Kidney (tissue), 14 donors: ENCODE measurements around the gene WDR53. TPM values are rescaled to one million over a fixed set of nuclear protein-coding genes. Genes with fewer than 3 reads are reported as not detected.
"Not testable (repeated sequence)": the region's sequence is repeated elsewhere in the genome, so short reads cannot be mapped to it uniquely, and the experiment has no call there.

Source experiments
- DNase-seq, 5 donors: peaks; one replicate each; pipeline ENCODE4 v3.0.0-alpha.2; 2013 to 2020
- FAIRE-seq: peaks from 2 replicates; lab custom pipeline; 2012; peaks lifted over from hg19 to GRCh38; lab: Jason Lieb, UNC
- H3K27ac ChIP-seq, 2 donors: one replicate each; pipeline ENCODE4 v1.7.0; 2013; ENCODE audit warnings: low read depth in 2 of 2, low read length in 2 of 2, inconsistent platforms in 1 of 2
- H3K27me3 ChIP-seq: one replicate; pipeline ENCODE4 v1.7.1; 2013; ENCODE audit warnings: low read length, inconsistent platforms; ENCODE audit not compliant: control insufficient read depth, insufficient read depth
- H3K36me3 ChIP-seq, 3 donors: one replicate each; pipeline versions ENCODE4 v1.7.0 to v1.7.1; 2013; ENCODE audit warnings: low read length in 3 of 3, control low read depth in 1 of 3, inconsistent platforms in 1 of 3; ENCODE audit not compliant: insufficient read depth in 3 of 3, control insufficient read depth in 2 of 3
- H3K4me1 ChIP-seq, 3 donors: one replicate each; pipeline versions ENCODE4 v1.7.0 to v1.7.1; 2013; ENCODE audit warnings: low read length in 3 of 3, inconsistent platforms in 1 of 3, low read depth in 1 of 3; ENCODE audit not compliant: control insufficient read depth in 2 of 3, insufficient read depth in 2 of 3
- H3K4me3 ChIP-seq, 3 donors: one replicate each; pipeline versions ENCODE4 v1.7.0 to v1.8.1; 2013; ENCODE audit warnings: low read length in 3 of 3, control low read depth in 1 of 3, inconsistent platforms in 1 of 3
- H3K9ac ChIP-seq, 3 donors: one replicate each; pipeline versions ENCODE4 v1.7.0 to v1.7.1; 2013; ENCODE audit warnings: low read length in 3 of 3, control low read depth in 1 of 3, inconsistent platforms in 1 of 3
- H3K9me3 ChIP-seq, 3 donors: one replicate each; pipeline versions ENCODE4 v1.7.0 to v1.7.1; 2013; ENCODE audit warnings: low read length in 3 of 3, control low read depth in 1 of 3, inconsistent platforms in 1 of 3; ENCODE audit not compliant: control insufficient read depth in 2 of 3, insufficient read depth in 1 of 3
- intact Hi-C: fragments of 100-400 bp; cut with DNase I; formaldehyde crosslinking; loops from one replicate; pipeline ENCODE4 v1.11.1; 2022
- polyA plus RNA-seq: library from polyadenylated mRNA; stranded (reverse); fragments of 350-450 nt; fragmentation: Illumina TruSeq; extraction: RNeasy Lipid Tissue Mini Kit (QIAGEN cat#74804); gene quantifications from one replicate; pipeline ENCODE4 v1.2.3, GENCODE V29; 2014; ENCODE audit warnings: low read depth, low replicate concordance; ENCODE audit not compliant: insufficient read depth
- total RNA-seq: library from RNA; stranded (reverse); fragmentation: NEBNext Ultra II Directional; extraction: Animal tissue kit (Norgen Biotek cat#: 25700); gene quantifications from one replicate; pipeline ENCODE4 v1.2.1, GENCODE V29; 2021
- TF ChIP-seq, protein P1 (sequence below): IDR thresholded peaks from 3 replicates; pipeline ENCODE4 v1.5.1; 2012; ENCODE audit warnings: mild to moderate bottlenecking, moderate library complexity, borderline replicate concordance; ENCODE audit not compliant: insufficient read depth; ENCODE audit errors: extremely low read depth
- donor health status: control.
- donor health status: control.
- donor health status: control.
- donor health status: control.
- donor health status: control.
- donor health status: DM: yes; HTN: yes; CAD: no.
- donor health status: Normal renal cell carcinoma (clear cell type).

The WDR53 gene
- total and polyA plus RNA-seq, 2 donors from 2014 or later = 9.0 to 12.3 TPM

GRCh38 chr3:196553551-196553950, 14.8 kb downstream of the WDR53 start:
- TF ChIP-seq, protein P1, sequence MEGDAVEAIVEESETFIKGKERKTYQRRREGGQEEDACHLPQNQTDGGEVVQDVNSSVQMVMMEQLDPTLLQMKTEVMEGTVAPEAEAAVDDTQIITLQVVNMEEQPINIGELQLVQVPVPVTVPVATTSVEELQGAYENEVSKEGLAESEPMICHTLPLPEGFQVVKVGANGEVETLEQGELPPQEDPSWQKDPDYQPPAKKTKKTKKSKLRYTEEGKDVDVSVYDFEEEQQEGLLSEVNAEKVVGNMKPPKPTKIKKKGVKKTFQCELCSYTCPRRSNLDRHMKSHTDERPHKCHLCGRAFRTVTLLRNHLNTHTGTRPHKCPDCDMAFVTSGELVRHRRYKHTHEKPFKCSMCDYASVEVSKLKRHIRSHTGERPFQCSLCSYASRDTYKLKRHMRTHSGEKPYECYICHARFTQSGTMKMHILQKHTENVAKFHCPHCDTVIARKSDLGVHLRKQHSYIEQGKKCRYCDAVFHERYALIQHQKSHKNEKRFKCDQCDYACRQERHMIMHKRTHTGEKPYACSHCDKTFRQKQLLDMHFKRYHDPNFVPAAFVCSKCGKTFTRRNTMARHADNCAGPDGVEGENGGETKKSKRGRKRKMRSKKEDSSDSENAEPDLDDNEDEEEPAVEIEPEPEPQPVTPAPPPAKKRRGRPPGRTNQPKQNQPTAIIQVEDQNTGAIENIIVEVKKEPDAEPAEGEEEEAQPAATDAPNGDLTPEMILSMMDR = no peak
- no peaks in the 10 kb centered on the region for H3K36me3 ChIP-seq
- H3K4me1 ChIP-seq = no peaks in the 10 kb centered on the region
- intact Hi-C loops = no loop called here
- H3K27ac ChIP-seq = no peak overlapping the region
- no peak for FAIRE-seq
- H3K27me3 ChIP-seq = no peaks in the 10 kb centered on the region
- H3K9me3 ChIP-seq = no peaks in the 10 kb centered on the region
- no peak overlapping the region for H3K4me3 ChIP-seq
- DNase-seq = no peak
- H3K9ac ChIP-seq = no peak overlapping the region

DNA sequence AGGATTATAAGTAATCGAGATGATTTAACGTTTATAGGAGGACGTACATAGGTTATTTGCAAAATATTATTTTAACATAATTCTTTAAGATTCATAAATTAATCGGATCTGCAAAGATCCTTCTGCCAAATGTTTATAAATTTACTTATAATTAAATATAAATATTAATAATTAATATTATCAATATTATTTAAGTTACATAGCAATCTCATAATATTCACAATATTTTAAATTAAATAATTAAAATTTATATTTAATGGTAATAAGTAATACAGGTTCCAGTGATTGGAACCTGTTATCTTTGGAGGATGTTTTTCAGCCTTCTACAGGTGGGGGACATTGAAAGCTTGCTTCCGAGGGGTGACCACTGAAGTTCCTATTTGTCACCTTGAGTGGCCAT, 16.1 kb downstream of the WDR53 start:
- intact Hi-C loops = no loop called here
- H3K9me3 ChIP-seq = no peaks in the 10 kb centered on the region
- DNase-seq = no peak
- no peaks in the 10 kb centered on the region for H3K27me3 ChIP-seq
- no peak overlapping the region for H3K9ac ChIP-seq
- H3K27ac ChIP-seq = no peak overlapping the region
- FAIRE-seq = peak; percentile 77
- no peaks in the 10 kb centered on the region for H3K36me3 ChIP-seq
- no peaks in the 10 kb centered on the region for H3K4me1 ChIP-seq
- TF ChIP-seq, protein P1 = no peak
- no peak overlapping the region for H3K4me3 ChIP-seq

DNA sequence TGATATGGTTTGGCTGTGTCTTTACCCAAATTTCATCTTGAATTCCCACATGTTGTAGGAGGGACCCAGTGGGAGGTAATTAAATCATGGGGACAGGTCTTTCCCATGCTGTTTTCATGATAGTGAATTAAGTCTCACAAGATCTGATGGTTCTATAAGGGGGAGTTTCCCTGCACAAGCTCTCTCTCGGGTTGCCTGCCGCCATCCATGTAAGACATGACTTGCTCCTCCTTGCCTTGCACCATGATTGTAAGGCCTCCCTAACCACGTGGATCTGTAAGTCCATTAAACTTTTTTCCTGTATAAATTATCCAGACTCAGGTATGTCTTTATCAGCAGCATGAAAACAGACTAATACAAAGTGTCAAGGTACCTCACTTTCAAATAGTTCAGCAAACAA, 18.2 kb downstream of the WDR53 start:
- DNase-seq, H3K4me3 ChIP-seq, H3K9ac ChIP-seq, intact Hi-C loops, H3K36me3 ChIP-seq, FAIRE-seq, H3K27ac ChIP-seq, H3K4me1 ChIP-seq, H3K27me3 ChIP-seq, H3K9me3 ChIP-seq: not testable (repeated sequence)

DNA sequence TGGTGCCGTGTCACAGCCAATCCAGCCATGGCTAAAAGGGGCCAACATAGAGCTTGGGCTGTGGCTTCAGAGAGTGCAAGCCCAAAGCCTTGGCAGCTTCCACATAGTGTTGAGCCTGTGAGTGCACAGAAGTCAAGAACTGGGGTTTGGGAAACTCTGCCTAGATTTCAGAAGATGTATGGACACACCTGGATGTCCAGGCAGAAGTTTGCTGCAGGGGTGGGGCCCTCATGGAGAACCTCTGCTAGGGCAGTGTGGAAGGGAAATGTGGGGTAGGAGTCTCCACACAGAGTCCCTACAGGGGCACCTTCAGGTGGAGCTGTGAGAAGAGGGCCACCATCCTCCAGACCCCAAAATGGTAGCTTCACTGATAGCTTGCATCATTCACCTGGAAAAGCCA, 19.0 kb downstream of the WDR53 start:
- H3K27ac ChIP-seq, H3K9ac ChIP-seq, intact Hi-C loops, H3K4me1 ChIP-seq, FAIRE-seq, H3K27me3 ChIP-seq, DNase-seq, H3K9me3 ChIP-seq, H3K36me3 ChIP-seq, H3K4me3 ChIP-seq: not testable (repeated sequence)

GRCh38 chr3:196547067-196547466, 21.3 kb downstream of the WDR53 start:
- Histone ChIP-seq H3K27me3 (no peaks in the 10 kb centered on the region), H3K36me3 (no peaks in the 10 kb centered on the region), H3K9me3 (no peaks in the 10 kb centered on the region), H3K4me1 (no peaks in the 10 kb centered on the region), H3K9ac (no peak overlapping the region), H3K27ac (no peak overlapping the region), H3K4me3 (no peak overlapping the region)
- TF ChIP-seq, protein P1 = no peak
- intact Hi-C loops = no loop called here
- DNase-seq (no peak), FAIRE-seq (no peak)
